Measurements from ENCODE around the gene INS.

INS gene

GRCh38 chr11:2149864-2150847, 10.9 kb downstream of the INS start:
- no peak overlapping the region for H3K27ac Mint-ChIP-seq
- ATAC-seq: no peak
- peaks cover 66% of the 10 kb centered on the region for H3K27me3 Mint-ChIP-seq
- peaks cover 17% of the 10 kb centered on the region for H3K4me1 Mint-ChIP-seq
- H3K36me3 Mint-ChIP-seq: no peaks in the 10 kb centered on the region
- no peaks in the 10 kb centered on the region for H3K9me3 Mint-ChIP-seq
- H3K4me3 Mint-ChIP-seq: no peak overlapping the region

GRCh38 chr11:2149460-2149859, 11.5 kb downstream of the INS start:
- H3K27ac Mint-ChIP-seq: no peak overlapping the region
- H3K36me3 Mint-ChIP-seq: no peaks in the 10 kb centered on the region
- H3K27me3 Mint-ChIP-seq: peaks cover 73% of the 10 kb centered on the region
- H3K9me3 Mint-ChIP-seq: no peaks in the 10 kb centered on the region
- H3K4me3 Mint-ChIP-seq: no peak overlapping the region
- ATAC-seq: no peak
- peaks cover 17% of the 10 kb centered on the region for H3K4me1 Mint-ChIP-seq

GRCh38 chr11:2148595-2148994, 12.4 kb downstream of the INS start:
- Mint-ChIP-seq H3K27ac (no peak overlapping the region), H3K4me3 (no peak overlapping the region)
- no peak for ATAC-seq

DNA sequence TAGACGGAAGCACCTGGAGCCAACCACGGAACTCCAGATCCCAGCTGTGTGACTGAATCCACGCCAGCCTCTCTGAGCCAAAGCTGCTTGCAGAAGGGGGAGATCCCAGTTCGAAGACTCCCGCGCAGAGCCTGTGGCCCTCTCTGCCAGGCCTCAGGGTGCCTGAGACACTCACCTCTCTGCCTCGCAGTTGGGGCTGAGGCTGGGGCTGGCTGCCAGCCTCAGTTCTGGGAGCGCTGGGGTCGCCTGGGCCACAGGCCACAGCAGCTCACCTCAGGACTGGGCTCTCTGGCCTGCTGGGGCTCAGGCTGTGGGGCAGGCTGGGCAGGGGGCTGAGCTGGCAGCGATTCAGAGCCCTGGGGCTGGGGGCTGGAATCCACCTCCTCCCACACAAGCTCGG, 13.6 kb downstream of the INS start:
- Mint-ChIP-seq H3K4me1 (peaks cover 30% of the 10 kb centered on the region), H3K4me3 (no peak overlapping the region), H3K9me3 (no peaks in the 10 kb centered on the region), H3K27me3 (peaks cover 87% of the 10 kb centered on the region), H3K36me3 (no peaks in the 10 kb centered on the region), H3K27ac (no peak overlapping the region)
- no peak for ATAC-seq

More at GRCh38 chr11:2148595-2148994, 12.4 kb downstream of the INS start:
- H3K27me3 Mint-ChIP-seq: peaks cover 75% of the 10 kb centered on the region
- H3K36me3 Mint-ChIP-seq: no peaks in the 10 kb centered on the region
- peaks cover 18% of the 10 kb centered on the region for H3K4me1 Mint-ChIP-seq
- no peaks in the 10 kb centered on the region for H3K9me3 Mint-ChIP-seq

GRCh38 chr11:2146051-2146450, 15.0 kb downstream of the INS start:
- peaks cover 26% of the 10 kb centered on the region for H3K4me1 Mint-ChIP-seq
- H3K27ac Mint-ChIP-seq: no peak overlapping the region
- H3K9me3 Mint-ChIP-seq: no peaks in the 10 kb centered on the region
- peaks cover 93% of the 10 kb centered on the region for H3K27me3 Mint-ChIP-seq
- H3K36me3 Mint-ChIP-seq: no peaks in the 10 kb centered on the region
- no peak overlapping the region for H3K4me3 Mint-ChIP-seq
- no peak for ATAC-seq

- peaks cover 87% of the 10 kb centered on the region for H3K27me3 Mint-ChIP-seq
- H3K4me1 Mint-ChIP-seq: peaks cover 24% of the 10 kb centered on the region
- H3K4me3 Mint-ChIP-seq: no peak overlapping the region
- no peak for ATAC-seq
- no peaks in the 10 kb centered on the region for H3K36me3 Mint-ChIP-seq
- no peak overlapping the region for H3K27ac Mint-ChIP-seq
- no peaks in the 10 kb centered on the region for H3K9me3 Mint-ChIP-seq
These were observed 16.3 kb downstream of the INS start for GRCh38 chr11:2144544-2145248.

GRCh38 chr11:2143799-2144543, 17.0 kb downstream of the INS start:
- H3K4me1 Mint-ChIP-seq: peaks cover 24% of the 10 kb centered on the region
- H3K27ac Mint-ChIP-seq: no peak overlapping the region
- peaks cover 80% of the 10 kb centered on the region for H3K27me3 Mint-ChIP-seq
- H3K4me3 Mint-ChIP-seq: no peak overlapping the region
- no peaks in the 10 kb centered on the region for H3K9me3 Mint-ChIP-seq
- no peaks in the 10 kb centered on the region for H3K36me3 Mint-ChIP-seq
- ATAC-seq: no peak

DNA sequence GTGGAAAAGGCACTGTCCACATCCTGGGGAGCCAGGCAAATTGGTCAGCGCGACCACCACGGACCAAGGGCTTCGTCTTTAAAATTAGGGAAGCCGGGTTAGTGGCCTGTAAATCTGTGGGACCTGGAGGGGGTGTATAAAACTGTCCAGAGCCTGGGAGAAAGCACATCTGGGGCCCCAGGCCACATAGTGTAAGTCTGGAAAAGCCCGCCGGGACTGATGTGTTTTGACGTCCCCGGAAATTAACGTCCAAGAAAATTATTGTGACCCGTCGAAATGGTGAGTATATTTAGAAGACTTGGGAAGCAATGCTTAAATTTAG, 17.6 kb downstream of the INS start:
- Mint-ChIP-seq H3K27me3 (peaks cover 78% of the 10 kb centered on the region), H3K27ac (no peak overlapping the region), H3K4me3 (peak overlapping the region; percentile 15), H3K9me3 (no peaks in the 10 kb centered on the region), H3K4me1 (peaks cover 24% of the 10 kb centered on the region), H3K36me3 (no peaks in the 10 kb centered on the region)
- no peak for ATAC-seq

- Mint-ChIP-seq H3K4me1 (peaks cover 24% of the 10 kb centered on the region), H3K4me3 (no peak overlapping the region), H3K27ac (no peak overlapping the region), H3K27me3 (peaks cover 78% of the 10 kb centered on the region), H3K36me3 (no peaks in the 10 kb centered on the region), H3K9me3 (no peaks in the 10 kb centered on the region)
- peak; percentile 81 for ATAC-seq
These were observed 18.2 kb downstream of the INS start for GRCh38 chr11:2142762-2143202.

- Mint-ChIP-seq H3K9me3 (no peaks in the 10 kb centered on the region), H3K4me1 (peaks cover 28% of the 10 kb centered on the region), H3K36me3 (no peaks in the 10 kb centered on the region), H3K4me3 (no peak overlapping the region), H3K27me3 (peaks cover 78% of the 10 kb centered on the region), H3K27ac (no peak overlapping the region)
- ATAC-seq: no peak
These were observed 18.7 kb downstream of the INS start for GRCh38 chr11:2142300-2142759.

DNA sequence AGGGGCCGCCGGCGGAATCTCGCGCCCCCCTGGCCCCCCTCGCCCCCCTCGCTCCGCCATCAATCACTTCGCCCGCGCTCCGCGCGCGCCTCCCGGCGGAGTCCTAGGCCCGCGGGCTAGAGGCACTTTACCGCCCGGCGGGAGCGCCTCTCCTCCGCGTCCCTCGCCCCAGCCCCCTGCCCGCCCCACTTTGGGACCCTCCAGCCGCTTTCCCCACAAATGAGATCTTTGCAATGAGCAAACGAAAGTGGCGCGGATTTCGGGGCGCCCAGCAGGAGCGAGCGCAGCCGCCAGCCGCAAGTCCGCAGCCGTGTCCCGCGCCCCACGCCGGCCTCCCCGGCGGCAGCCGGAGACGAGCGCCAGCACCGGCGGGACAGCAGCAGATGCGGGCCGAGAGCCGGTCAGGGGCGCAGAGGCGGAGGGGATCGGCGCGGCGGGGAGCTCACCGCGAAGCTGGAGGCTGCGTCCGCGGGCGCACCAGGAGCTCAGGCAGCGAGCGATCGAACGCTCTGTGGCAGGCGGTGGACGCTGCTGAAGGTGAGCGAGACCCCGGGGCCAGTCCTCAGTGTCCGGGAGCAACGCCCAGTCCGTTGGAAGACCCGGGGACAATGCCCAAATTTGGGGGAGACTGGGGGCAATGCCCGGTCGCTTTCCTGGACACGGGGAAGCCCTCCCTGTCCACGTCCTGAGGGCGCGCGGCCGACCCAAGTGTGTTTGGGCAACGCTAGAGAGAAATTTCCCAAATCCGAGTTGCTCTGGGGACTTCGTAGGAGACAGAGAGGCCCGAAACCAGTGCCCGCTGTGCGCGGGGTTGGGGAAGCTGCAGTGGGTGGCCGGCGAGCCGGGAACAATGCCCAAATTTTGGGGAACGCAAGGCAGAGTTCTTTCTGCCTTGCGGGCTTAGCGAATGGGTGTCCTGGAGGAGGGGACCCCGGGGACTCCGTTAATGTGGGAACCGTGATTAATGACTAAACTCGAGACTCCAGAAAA, 20.3 kb downstream of the INS start:
- no peaks in the 10 kb centered on the region for H3K36me3 Mint-ChIP-seq
- peaks cover 78% of the 10 kb centered on the region for H3K27me3 Mint-ChIP-seq
- H3K9me3 Mint-ChIP-seq: no peaks in the 10 kb centered on the region
- H3K4me1 Mint-ChIP-seq: peaks cover 37% of the 10 kb centered on the region
- ATAC-seq: no peak
- no peak overlapping the region for H3K27ac Mint-ChIP-seq
- H3K4me3 Mint-ChIP-seq: no peak overlapping the region

- no peak for ATAC-seq
- Mint-ChIP-seq H3K27me3 (peaks cover 78% of the 10 kb centered on the region), H3K4me3 (no peak overlapping the region), H3K4me1 (peaks cover 37% of the 10 kb centered on the region), H3K36me3 (no peaks in the 10 kb centered on the region), H3K27ac (no peak overlapping the region), H3K9me3 (no peaks in the 10 kb centered on the region)
These were observed 21.2 kb downstream of the INS start for GRCh38 chr11:2139621-2140337.

DNA sequence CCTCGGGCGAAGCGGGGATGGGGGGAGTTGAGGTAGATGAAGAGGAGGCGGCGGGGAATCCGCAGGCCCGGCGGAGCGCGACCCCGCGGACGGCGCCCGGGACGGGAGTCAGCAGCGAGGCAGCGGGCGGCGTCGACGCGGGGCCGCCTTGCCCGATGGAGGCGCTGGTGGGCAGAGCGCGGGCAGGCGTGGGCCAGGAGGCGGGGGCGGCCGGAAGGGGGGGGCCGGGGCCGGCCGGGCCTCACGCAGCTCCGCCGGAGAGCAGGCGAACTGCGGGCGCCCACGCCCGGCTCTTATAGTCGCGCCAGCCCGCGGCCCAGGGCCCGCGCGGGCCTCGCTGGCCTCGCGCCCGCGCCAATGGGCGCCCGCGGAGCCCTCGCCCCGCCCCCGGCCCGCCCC, 21.9 kb downstream of the INS start, which contains the start of gene IGF2:
IGF2 (minus strand) TSS at position 267 of the 399 bp plus-strand sequence. CDS start 3,866 bp downstream, outside the sequence.
- peaks cover 37% of the 10 kb centered on the region for H3K4me1 Mint-ChIP-seq
- H3K9me3 Mint-ChIP-seq: no peaks in the 10 kb centered on the region
- no peak within 1 kb of the TSS for H3K27ac Mint-ChIP-seq
- peaks cover 81% of the 10 kb centered on the region for H3K27me3 Mint-ChIP-seq
- peak within 1 kb of the TSS; percentile 42 for H3K4me3 Mint-ChIP-seq
- no peak for ATAC-seq
- H3K36me3 Mint-ChIP-seq: no peaks in the 10 kb centered on the region
